Lower lobe of right lung (tissue), 2 donors: ENCODE results near the gene NDUFA1. TPM values are rescaled to one million over a fixed set of nuclear protein-coding genes. Genes with fewer than 3 reads are reported as not detected.
"Not testable (repeated sequence)": the region's sequence is repeated elsewhere in the genome, so short reads cannot be mapped to it uniquely, and the experiment has no call there.

Source experiments
- ATAC-seq, 2 donors: fragments of 200-7000 bp; cut with Tn5 transposase; one replicate each; pipeline ENCODE4 v1.9.1; 2020 to 2022; ENCODE audit warnings: mild to moderate bottlenecking in 2 of 2, moderate library complexity in 2 of 2
- DNase-seq: peaks from one replicate; pipeline ENCODE4 v3.0.0-alpha.2; 2020
- H3K27ac ChIP-seq: fragments of 200-600 bp; one replicate; pipeline ENCODE4 v1.8.0; 2022
- H3K27me3 ChIP-seq: fragments of 200-600 bp; one replicate; pipeline ENCODE4 v1.8.0; 2022; ENCODE audit warnings: low read depth
- H3K36me3 ChIP-seq: fragments of 200-600 bp; one replicate; pipeline ENCODE4 v1.8.0; 2022; ENCODE audit warnings: mild to moderate bottlenecking
- H3K4me1 ChIP-seq: fragments of 200-600 bp; one replicate; pipeline ENCODE4 v1.8.0; 2022
- H3K4me3 ChIP-seq: fragments of 200-600 bp; one replicate; pipeline ENCODE4 v1.8.0; 2022; ENCODE audit warnings: mild to moderate bottlenecking
- H3K9me3 ChIP-seq: fragments of 200-600 bp; one replicate; pipeline ENCODE4 v1.8.0; 2022
- intact Hi-C: fragments of 100-400 bp; cut with DNase I; formaldehyde crosslinking; loops from one replicate; pipeline ENCODE4 v1.11.0; 2022
- total RNA-seq: library from RNA; stranded (reverse); fragmentation: NEBNext Ultra II Directional; extraction: Animal tissue kit (Norgen Biotek cat#: 25700); gene quantifications from one replicate; pipeline ENCODE4 v1.2.1, GENCODE V29; 2021
- TF ChIP-seq, protein P1 (sequence below): fragments of 200-600 bp; IDR thresholded peaks from one replicate; pipeline ENCODE4 v1.8.0; 2022; ENCODE audit warnings: antibody characterized with exemption, mild to moderate bottlenecking
- donor health status: DM: no; HTN: yes; CAD: no; lungs with severe emphysema.

Gene NDUFA1
- total RNA-seq, 1 donor from 2014 or later, result 79.2 TPM

DNA sequence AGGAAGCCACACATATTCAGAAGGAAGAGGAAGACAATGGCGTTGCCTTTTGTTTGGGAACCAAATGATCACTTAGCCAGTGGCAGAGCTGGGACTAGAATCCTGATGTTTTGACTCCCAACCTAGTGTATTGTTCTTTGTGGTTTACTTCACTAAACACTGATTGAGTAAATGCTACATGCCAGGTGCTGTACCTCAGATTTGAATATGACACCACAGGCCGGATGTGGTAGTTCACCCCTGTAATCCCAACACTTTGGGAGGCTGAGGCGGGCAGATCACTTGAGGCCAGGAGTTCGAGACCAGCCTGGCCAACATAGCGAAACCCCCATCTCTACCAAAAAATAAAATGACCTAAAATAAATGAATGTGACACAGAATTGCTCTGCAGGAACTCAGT, 8.4 kb downstream of the NDUFA1 start:
- ATAC-seq (no peak), DNase-seq (no peak)
- H3K27ac ChIP-seq, result no peak overlapping the region
- H3K4me3 ChIP-seq, result no peak overlapping the region
- no peaks in the 10 kb centered on the region for H3K9me3 ChIP-seq
- peaks cover 23% of the 10 kb centered on the region for H3K36me3 ChIP-seq
- H3K4me1 ChIP-seq, result no peaks in the 10 kb centered on the region
- no peaks in the 10 kb centered on the region for H3K27me3 ChIP-seq
- TF ChIP-seq, protein P1, sequence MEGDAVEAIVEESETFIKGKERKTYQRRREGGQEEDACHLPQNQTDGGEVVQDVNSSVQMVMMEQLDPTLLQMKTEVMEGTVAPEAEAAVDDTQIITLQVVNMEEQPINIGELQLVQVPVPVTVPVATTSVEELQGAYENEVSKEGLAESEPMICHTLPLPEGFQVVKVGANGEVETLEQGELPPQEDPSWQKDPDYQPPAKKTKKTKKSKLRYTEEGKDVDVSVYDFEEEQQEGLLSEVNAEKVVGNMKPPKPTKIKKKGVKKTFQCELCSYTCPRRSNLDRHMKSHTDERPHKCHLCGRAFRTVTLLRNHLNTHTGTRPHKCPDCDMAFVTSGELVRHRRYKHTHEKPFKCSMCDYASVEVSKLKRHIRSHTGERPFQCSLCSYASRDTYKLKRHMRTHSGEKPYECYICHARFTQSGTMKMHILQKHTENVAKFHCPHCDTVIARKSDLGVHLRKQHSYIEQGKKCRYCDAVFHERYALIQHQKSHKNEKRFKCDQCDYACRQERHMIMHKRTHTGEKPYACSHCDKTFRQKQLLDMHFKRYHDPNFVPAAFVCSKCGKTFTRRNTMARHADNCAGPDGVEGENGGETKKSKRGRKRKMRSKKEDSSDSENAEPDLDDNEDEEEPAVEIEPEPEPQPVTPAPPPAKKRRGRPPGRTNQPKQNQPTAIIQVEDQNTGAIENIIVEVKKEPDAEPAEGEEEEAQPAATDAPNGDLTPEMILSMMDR, result no peak
- intact Hi-C loops, result no loop called here

DNA sequence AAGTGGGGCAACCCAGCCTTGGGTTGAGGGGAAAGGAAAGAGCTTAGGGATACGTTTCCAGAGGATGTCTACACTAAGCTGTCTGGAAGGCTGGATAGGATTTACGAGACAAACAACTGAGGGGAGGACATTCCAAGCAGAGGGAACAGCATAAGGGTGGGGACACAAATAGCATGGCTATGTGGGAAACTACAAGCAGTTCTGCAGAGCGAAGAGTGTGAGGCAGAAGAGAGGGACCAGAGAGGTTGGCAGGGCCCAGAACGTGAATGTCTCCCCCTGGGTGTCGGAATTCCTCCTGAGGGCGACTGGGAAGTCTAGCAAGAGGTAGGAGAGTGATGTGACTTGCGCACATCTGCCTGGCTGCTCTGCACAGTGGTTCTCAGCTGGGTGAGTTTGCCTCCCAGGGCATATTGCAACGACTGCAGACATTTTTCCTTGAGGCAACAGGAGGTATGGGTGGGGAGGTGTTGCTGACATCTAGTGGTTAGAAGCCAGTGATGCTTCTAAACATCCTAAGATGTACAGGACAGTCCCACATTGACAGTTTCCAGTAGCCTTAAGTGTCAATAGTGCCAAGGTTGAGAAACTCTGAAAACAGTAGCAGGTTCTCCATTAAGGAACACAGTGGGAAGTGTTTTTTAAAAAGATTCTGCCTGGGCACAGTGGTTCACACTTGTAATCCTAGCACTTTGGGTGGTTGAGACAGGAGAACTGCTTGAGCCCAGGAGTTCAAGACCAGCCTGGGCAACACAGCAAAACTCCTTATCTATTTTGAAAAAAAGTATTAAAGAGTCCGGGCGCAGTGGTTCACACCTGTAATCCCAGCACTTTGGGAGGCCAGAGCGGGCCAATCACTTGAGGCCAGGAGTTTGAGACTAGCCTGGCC, 9.2 kb downstream of the NDUFA1 start:
- Histone ChIP-seq H3K27ac (no peak overlapping the region), H3K4me3 (no peak overlapping the region), H3K4me1 (no peaks in the 10 kb centered on the region), H3K36me3 (peaks cover 16% of the 10 kb centered on the region), H3K27me3 (no peaks in the 10 kb centered on the region), H3K9me3 (no peaks in the 10 kb centered on the region)
- intact Hi-C loops, result no loop called here
- DNase-seq, result no peak
- TF ChIP-seq, protein P1, result peak; percentile 52
- ATAC-seq, result peak; percentile 62 to 76

DNA sequence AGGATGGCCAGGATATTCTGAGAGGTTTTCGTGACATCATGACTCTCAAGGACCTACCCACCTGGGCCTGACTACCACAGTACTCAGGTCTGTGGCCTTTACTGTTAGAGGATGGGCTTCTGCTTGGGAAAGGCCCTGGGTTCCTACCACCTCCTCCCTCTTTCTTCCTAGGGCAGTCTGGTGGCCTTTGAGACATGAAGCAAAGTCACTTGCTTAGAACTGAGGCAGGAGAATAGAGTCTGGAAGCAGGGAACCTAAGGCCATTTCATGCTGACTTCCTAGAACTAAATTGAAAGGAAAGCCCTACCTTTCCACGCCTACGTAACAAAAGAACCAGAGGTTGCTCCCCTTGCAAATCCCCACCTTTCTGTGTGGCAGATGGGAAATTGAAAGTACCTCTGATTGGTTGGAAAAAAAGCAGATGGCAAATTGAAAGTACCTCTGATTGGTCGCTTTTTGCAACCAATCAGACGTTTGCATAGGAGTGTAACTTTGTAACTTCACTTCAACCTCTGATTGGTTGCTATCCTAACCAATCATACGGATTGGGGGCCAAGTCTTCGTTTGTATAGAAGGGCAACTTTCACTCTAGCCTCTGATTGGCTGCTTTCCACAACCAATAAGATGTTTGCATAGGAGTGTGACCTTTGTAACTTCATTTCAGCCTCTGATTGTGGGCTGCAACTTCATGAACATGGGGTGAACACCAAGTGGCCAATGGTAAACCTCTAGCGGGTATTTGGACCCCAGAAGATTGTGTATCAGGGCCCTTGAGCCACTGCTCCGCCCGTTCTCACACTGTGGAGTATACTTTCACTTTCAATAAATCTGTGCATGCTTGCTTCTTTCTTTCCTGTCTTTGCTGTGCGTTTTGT, 14.2 kb downstream of the NDUFA1 start:
- ATAC-seq, result peak; percentile 51 to 72
- Histone ChIP-seq H3K36me3 (no peaks in the 10 kb centered on the region), H3K27me3 (no peaks in the 10 kb centered on the region), H3K4me1 (no peaks in the 10 kb centered on the region), H3K9me3 (no peaks in the 10 kb centered on the region), H3K27ac (no peak overlapping the region), H3K4me3 (no peak overlapping the region)
- intact Hi-C loops, result no loop called here
- DNase-seq, result no peak
- TF ChIP-seq, protein P1, result no peak

DNA sequence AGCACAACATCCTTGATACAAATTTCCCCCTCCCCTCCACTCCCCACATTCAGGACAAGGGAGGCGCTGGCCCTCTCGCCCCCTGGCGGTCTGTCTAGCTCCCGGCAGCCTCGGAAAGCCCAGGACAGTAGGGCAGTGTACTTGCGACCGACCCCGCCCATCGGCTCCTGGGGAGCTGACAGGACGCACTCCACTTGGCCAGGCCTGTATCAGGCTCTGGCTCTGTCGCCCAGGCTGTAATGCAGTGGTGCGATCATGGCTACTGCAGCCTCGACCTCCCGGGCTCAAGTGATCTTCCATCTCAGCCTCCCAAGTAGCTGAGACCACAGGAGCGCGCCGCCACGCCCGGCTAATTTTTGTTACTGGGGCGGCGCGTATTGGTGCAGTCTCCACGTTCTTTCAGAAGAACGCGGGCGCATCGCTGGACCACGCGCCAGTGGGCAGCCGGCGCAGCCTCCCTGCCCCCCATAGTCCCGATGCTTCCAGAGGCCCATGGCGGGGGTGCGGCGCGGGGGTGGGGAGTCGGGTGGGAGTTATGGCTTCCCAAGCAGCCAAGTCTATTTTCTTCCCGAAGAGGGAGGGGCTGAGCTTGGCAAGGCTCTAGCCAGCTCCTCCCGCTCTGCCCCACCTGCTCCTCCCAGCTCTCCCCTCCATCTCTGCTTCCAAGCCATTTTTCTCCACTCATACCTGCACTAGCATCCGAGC, 16.2 kb downstream of the NDUFA1 start:
- Histone ChIP-seq H3K36me3 (no peaks in the 10 kb centered on the region), H3K27ac (no peak overlapping the region), H3K4me1 (no peaks in the 10 kb centered on the region), H3K27me3 (no peaks in the 10 kb centered on the region), H3K4me3 (peak overlapping the region; percentile 43), H3K9me3 (no peaks in the 10 kb centered on the region)
- TF ChIP-seq, protein P1, result peak; percentile 60
- ATAC-seq (peak; percentile 85 to 94), DNase-seq (peak; percentile 80)
- intact Hi-C loops, result no loop called here

DNA sequence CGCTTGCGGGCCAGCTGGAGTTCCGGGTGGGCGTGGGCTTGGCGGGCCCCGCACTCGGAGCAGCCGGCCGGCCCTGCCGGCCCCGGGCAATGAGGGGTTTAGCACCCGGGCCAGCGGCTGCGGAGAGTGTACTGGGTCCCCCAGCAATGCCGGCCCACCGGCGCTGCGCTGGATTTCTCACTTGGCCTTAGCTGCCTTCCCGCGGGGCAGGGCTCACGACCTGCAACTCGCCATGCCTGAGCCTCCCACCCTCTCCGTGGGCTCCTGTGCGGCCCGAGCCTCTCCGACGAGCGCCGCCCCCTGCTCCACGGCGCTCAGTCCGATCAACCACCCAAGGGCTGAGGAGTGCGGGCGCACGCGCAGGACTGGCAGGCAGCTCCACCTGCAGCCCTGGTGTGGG, 19.0 kb downstream of the NDUFA1 start:
- DNase-seq, H3K4me3 ChIP-seq, intact Hi-C loops, H3K27ac ChIP-seq, ATAC-seq, H3K9me3 ChIP-seq, H3K27me3 ChIP-seq, H3K4me1 ChIP-seq, H3K36me3 ChIP-seq: not testable (repeated sequence)

DNA sequence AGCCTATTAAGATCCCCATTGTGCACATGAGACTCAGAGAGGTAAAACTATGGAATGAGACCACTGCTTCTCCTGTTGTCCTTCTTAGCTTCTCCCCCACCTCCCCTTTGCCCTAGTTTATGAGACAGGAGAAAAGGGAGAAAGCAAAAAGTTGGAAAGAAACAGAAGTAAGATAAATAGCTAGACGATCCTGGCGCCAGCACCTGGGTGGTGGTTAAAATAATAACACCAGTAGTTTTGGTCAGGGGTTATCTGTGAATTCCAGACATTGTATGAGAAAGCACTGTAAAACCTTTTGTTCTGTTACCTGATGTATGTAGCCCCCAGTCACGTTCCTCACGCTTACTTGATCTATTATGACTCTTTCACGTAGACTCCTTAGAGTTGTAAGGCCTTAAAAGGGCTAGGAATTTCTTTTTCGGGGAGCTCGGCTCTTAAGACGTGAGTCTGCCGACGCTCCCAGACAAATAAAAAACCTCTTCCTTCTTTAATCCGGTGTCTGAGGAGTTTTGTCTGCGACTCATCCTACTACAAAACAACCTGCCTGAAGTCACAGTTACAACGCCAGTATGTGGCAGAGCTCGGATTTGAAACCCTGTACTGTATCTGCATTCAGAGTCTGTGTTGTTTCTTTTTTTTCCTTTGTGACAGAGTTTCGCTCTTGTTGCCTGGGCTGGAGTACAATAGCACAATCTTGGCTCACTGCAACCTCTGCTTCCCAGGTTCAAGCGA, 20.5 kb downstream of the NDUFA1 start:
- H3K27ac ChIP-seq, H3K27me3 ChIP-seq, ATAC-seq, H3K36me3 ChIP-seq, DNase-seq, H3K4me3 ChIP-seq, H3K4me1 ChIP-seq, intact Hi-C loops, H3K9me3 ChIP-seq: not testable (repeated sequence)
